Activated CD8-positive, alpha-beta T cell treated with anti-CD3 and anti-CD28 coated beads for 36 hours (primary cell): ENCODE data around the gene MMP1. TPM values are rescaled to one million over a fixed set of nuclear protein-coding genes. Genes with fewer than 3 reads are reported as not detected.

Experiments
- ATAC-seq: fragments of 200-7000 bp; cut with Tn5 transposase; one replicate; pipeline ENCODE4 v1.10.0; 2021; ENCODE audit warnings: mild to moderate bottlenecking, moderate library complexity
- CTCF ChIA-PET: fragments of 350-600 bp; sonication (Branson Sonifier 250); formaldehyde crosslinking; loops from one replicate; lab custom pipeline; 2021; ENCODE audit warnings: antibody characterized with exemption; lab: Charles Lee
- POLR2A ChIA-PET: fragments of 350-600 bp; sonication (Branson Sonifier 250); formaldehyde crosslinking; loops from one replicate; lab custom pipeline; 2021; ENCODE audit warnings: antibody characterized with exemption; lab: Charles Lee
- DNase-seq: peaks from one replicate; pipeline ENCODE4 v3.0.0-alpha.2; 2020
- H3K27ac Mint-ChIP-seq: one replicate; pipeline ENCODE4 v1.8.0; 2021; ENCODE audit warnings: mild to moderate bottlenecking, mixed read lengths
- H3K27me3 Mint-ChIP-seq: one replicate; pipeline ENCODE4 v1.8.0; 2021; ENCODE audit warnings: mixed read lengths
- H3K36me3 Mint-ChIP-seq: one replicate; pipeline ENCODE4 v1.8.0; 2021; ENCODE audit warnings: low read depth, mixed read lengths
- H3K4me1 Mint-ChIP-seq: one replicate; pipeline ENCODE4 v1.8.0; 2021; ENCODE audit warnings: low read depth, mixed read lengths
- H3K4me3 Mint-ChIP-seq: one replicate; pipeline ENCODE4 v1.8.0; 2021; ENCODE audit warnings: mild to moderate bottlenecking, moderate library complexity, mixed read lengths
- H3K9me3 Mint-ChIP-seq: one replicate; pipeline ENCODE4 v1.8.0; 2021; ENCODE audit warnings: mixed read lengths
- intact Hi-C: fragments of 100-400 bp; cut with micrococcal nuclease; formaldehyde crosslinking; loops from one replicate; pipeline ENCODE4 v1.10.0; 2022
- total RNA-seq, 2 experiments: library from RNA; stranded (reverse); gene quantifications; one replicate each; pipeline ENCODE4 v1.2.3, GENCODE V29; 2021
- TF ChIP-seq, protein P1 (sequence below): fragments of 200-600 bp; IDR thresholded peaks from one replicate; pipeline ENCODE4 v1.8.0; 2022; ENCODE audit warnings: antibody characterized with exemption, mild to moderate bottlenecking

Gene MMP1
- total RNA-seq, 2 experiments from 2014 or later: not detected

DNA sequence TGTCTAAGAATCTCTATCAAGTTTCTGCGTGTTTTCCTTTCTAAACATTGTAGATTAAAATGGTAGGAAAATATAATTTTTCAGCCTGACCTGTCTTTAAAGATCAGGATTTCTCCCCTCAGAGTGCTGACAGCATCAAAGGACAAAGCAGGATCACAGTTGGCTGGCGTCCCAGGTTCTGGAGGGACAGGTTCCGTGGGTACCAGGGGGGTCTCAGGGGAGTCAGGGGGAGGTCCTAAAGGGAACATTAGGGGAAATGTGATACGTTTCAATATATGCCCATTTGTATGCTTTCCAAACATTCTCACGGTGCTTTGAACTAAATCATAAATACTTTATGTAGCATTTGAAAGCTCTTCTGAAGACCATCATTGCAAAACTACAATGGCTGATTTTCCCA lies 42.1 kb upstream of the MMP1 start:
- DNase-seq (no peak), ATAC-seq (no peak)
- H3K27ac Mint-ChIP-seq: no peak overlapping the region
- ChIA-PET CTCF (no interaction called here), POLR2A (interaction anchor here (0.6 kb wide), 1 partner anchor 22 kb away, joined by 3 read pairs; no protein-coding TSS in a partner anchor)
- H3K4me1 Mint-ChIP-seq: no peaks in the 10 kb centered on the region
- H3K36me3 Mint-ChIP-seq: no peaks in the 10 kb centered on the region
- TF ChIP-seq, protein P1, sequence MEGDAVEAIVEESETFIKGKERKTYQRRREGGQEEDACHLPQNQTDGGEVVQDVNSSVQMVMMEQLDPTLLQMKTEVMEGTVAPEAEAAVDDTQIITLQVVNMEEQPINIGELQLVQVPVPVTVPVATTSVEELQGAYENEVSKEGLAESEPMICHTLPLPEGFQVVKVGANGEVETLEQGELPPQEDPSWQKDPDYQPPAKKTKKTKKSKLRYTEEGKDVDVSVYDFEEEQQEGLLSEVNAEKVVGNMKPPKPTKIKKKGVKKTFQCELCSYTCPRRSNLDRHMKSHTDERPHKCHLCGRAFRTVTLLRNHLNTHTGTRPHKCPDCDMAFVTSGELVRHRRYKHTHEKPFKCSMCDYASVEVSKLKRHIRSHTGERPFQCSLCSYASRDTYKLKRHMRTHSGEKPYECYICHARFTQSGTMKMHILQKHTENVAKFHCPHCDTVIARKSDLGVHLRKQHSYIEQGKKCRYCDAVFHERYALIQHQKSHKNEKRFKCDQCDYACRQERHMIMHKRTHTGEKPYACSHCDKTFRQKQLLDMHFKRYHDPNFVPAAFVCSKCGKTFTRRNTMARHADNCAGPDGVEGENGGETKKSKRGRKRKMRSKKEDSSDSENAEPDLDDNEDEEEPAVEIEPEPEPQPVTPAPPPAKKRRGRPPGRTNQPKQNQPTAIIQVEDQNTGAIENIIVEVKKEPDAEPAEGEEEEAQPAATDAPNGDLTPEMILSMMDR: no peak
- H3K27me3 Mint-ChIP-seq: no peaks in the 10 kb centered on the region
- no peak overlapping the region for H3K4me3 Mint-ChIP-seq
- H3K9me3 Mint-ChIP-seq: no peaks in the 10 kb centered on the region
- intact Hi-C loops: no loop called here

DNA sequence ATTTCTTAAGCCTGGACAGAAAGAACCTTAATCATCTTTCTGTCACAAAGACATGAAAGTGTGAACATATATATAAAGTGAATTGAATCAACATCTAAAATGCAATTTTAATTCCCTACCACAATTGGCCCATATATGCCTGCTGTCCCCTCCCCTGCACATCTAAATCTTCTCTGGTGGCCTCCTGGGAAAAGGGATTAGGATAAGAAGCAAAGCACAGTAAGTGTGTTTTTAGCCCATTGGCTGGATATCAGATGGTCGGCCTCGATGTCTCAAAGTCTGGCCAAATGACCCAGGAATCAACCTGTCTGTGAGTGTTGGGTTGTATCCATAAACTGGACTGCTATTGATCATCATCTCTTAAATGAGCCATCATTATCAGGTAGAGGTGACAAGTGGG lies 39.7 kb upstream of the MMP1 start:
- no peak for ATAC-seq
- no peaks in the 10 kb centered on the region for H3K4me1 Mint-ChIP-seq
- H3K36me3 Mint-ChIP-seq: no peaks in the 10 kb centered on the region
- no peaks in the 10 kb centered on the region for H3K9me3 Mint-ChIP-seq
- H3K27me3 Mint-ChIP-seq: peaks cover 2% of the 10 kb centered on the region
- TF ChIP-seq, protein P1: no peak
- ChIA-PET CTCF (no interaction called here), POLR2A (no interaction called here)
- intact Hi-C loops: no loop called here
- no peak overlapping the region for H3K4me3 Mint-ChIP-seq
- DNase-seq: no peak
- H3K27ac Mint-ChIP-seq: no peak overlapping the region

DNA sequence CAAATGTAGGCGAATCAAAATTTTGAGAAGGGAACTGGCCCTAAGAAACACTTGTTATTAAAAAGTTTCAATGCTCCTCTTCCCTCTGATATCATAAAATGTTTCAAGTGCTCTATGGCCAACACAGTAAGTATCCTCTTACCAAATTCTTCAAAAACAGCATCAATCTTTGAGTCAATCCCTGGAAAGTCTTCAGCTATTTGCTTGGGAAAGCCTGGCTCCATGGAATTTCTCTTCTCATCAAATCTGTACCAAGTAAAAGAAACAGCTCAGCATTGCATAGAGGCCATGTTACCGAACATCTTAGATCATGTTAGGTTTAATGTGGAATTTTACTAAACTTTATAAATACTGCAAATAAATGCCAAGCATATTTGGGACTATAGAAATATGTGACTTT lies 39.2 kb upstream of the MMP1 start:
- TF ChIP-seq, protein P1: no peak
- no peak for DNase-seq
- POLR2A ChIA-PET: no interaction called here
- H3K36me3 Mint-ChIP-seq: no peaks in the 10 kb centered on the region
- no peaks in the 10 kb centered on the region for H3K9me3 Mint-ChIP-seq
- intact Hi-C loops: no loop called here
- no peak for ATAC-seq
- no peak overlapping the region for H3K27ac Mint-ChIP-seq
- H3K27me3 Mint-ChIP-seq: peaks cover 2% of the 10 kb centered on the region
- CTCF ChIA-PET: no interaction called here
- H3K4me1 Mint-ChIP-seq: no peaks in the 10 kb centered on the region
- no peak overlapping the region for H3K4me3 Mint-ChIP-seq

DNA sequence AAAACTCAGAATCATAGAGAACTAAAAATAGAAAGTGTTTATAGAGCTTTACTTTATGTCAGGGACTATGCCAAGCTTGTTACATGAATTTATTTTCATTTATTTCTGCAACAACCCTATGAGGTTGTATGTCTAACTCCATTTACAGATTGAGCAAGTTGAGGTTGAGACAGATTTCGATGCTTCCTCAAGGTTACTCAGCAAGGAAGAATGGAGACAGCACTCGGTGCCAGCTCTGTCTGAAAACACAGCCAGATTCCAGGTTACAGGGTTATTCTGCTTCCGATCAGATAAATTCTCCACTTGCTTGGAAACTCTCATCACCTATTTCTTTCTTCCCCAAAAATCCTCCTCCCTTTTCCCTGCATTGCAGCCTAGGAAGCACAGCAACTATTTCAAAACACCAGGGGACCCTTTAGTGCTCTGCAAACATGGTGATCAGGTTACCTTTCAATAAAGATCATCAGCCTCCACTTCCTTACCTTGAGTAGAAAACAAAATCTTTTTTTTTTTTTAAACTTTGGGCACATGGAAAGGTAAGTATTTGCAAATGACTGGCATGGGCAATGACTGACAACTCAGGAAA lies 38.4 kb upstream of the MMP1 start:
- no peaks in the 10 kb centered on the region for H3K36me3 Mint-ChIP-seq
- no peaks in the 10 kb centered on the region for H3K4me1 Mint-ChIP-seq
- H3K9me3 Mint-ChIP-seq: no peaks in the 10 kb centered on the region
- intact Hi-C loops: no loop called here
- TF ChIP-seq, protein P1: no peak
- ATAC-seq (no peak), DNase-seq (no peak)
- H3K27me3 Mint-ChIP-seq: peaks cover 8% of the 10 kb centered on the region
- H3K4me3 Mint-ChIP-seq: no peak overlapping the region
- ChIA-PET CTCF (no interaction called here), POLR2A (no interaction called here)
- no peak overlapping the region for H3K27ac Mint-ChIP-seq

DNA sequence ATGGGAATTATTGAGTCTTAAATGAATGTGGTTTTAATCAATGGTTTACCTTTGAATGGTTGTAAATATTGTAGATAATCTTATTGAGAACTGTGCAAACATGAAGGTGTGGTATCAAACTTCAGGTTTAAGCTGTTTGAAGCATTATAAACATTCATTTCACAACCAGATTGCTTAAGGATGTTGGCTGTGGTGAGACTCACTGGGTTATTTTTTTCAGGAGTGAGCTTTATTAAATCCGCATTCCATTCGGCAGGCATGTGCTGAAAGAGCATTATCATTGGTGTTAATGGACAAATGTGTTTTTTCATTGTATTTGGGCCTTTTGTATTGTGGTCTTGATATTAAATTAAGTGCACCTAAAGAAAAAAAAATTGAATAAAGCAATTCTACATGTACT lies 35.8 kb upstream of the MMP1 start:
- POLR2A ChIA-PET: no interaction called here
- CTCF ChIA-PET: no interaction called here
- ATAC-seq: no peak
- H3K27me3 Mint-ChIP-seq: peaks cover 23% of the 10 kb centered on the region
- H3K4me3 Mint-ChIP-seq: no peak overlapping the region
- no peaks in the 10 kb centered on the region for H3K9me3 Mint-ChIP-seq
- no peaks in the 10 kb centered on the region for H3K4me1 Mint-ChIP-seq
- TF ChIP-seq, protein P1: no peak
- intact Hi-C loops: no loop called here
- H3K27ac Mint-ChIP-seq: no peak overlapping the region
- no peak for DNase-seq
- H3K36me3 Mint-ChIP-seq: no peaks in the 10 kb centered on the region
